GM12891 (cell line): Measurements from ENCODE around the gene TMEM156.

Source experiments
- DNase-seq: peaks from one replicate; pipeline ENCODE4 v3.0.0; 2011; ENCODE audit warnings: low spot score; ENCODE audit not compliant: insufficient read length
- FAIRE-seq: peaks from 2 replicates; lab custom pipeline; 2011; peaks lifted over from hg19 to GRCh38; lab: Jason Lieb, UNC
- PAX5 ChIP-seq: IDR thresholded peaks from 2 replicates; pipeline ENCODE4 v1.6.1; 2011; ENCODE audit warnings: low read length, moderate library complexity, mild to moderate bottlenecking; ENCODE audit not compliant: insufficient read depth, severe bottlenecking
- POLR2A ChIP-seq: IDR thresholded peaks from 2 replicates; pipeline ENCODE4 v1.6.1; 2011; ENCODE audit warnings: low read depth, low read length, control low read depth
- POLR2AphosphoS5 ChIP-seq: IDR thresholded peaks from 2 replicates; pipeline ENCODE4 v1.6.1; 2011; ENCODE audit warnings: low read depth, low read length, control low read depth
- POU2F2 ChIP-seq: IDR thresholded peaks from 2 replicates; pipeline ENCODE4 v1.6.1; 2011; ENCODE audit warnings: low read depth, mild to moderate bottlenecking, control low read depth, low read length, moderate library complexity
- SPI1 ChIP-seq: IDR thresholded peaks from 2 replicates; pipeline ENCODE4 v1.6.1; 2011; ENCODE audit warnings: low read depth, low read length, control low read depth
- TAF1 ChIP-seq: IDR thresholded peaks from 2 replicates; pipeline ENCODE4 v1.6.1; 2011; ENCODE audit warnings: low read depth, low read length, control low read depth

The TMEM156 gene

DNA sequence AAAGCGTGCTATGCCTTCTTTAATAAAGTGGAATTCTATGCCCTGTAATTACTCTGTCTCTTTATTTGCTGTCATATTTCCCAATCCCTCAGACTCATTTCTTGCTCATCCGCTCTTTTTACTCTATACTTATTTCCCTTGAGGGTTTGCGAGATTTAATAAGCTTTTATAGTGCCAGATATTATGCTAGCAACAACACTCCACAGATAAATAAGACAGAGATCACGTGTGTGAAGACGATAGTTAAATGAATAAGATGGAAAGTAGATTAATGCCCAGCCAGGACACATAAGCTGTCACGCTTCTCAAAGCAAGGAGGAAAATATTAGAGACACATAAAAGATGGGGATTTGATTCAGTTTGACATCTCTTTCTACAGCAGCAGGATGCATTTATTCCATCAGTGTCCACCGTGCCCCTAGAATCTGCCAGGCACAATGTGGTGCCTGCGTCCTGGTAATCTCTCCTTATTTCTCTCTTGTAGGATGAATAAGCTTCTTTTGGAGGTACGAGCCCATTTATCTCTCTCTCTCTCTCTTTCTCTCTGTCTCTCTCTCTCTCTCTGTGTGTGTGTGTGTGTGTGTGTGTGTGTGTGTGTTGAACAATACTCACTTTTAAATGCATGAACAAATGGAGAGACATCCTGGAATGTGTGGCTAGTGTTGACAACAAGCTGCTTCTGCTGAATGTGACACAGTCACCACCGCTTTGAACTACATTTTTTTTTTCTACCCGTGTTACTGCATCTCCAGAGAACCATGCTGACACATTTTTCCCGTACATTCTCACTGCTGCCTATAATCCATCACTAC lies 48.2 kb downstream of the TMEM156 start:
- DNase-seq, result no peak
- FAIRE-seq, result no peak
- no peak for TF ChIP-seq POU2F2
- no peak for TF ChIP-seq PAX5
- TF ChIP-seq TAF1, result no peak
- no peak for TF ChIP-seq POLR2A
- TF ChIP-seq SPI1, result no peak
- no peak for TF ChIP-seq POLR2AphosphoS5

GRCh38 chr4:38983291-38983690 lies 48.9 kb downstream of the TMEM156 start:
- DNase-seq, result no peak
- FAIRE-seq, result no peak
- TF ChIP-seq SPI1, result no peak
- no peak for TF ChIP-seq POLR2A
- TF ChIP-seq PAX5, result no peak
- TF ChIP-seq POLR2AphosphoS5, result no peak
- TF ChIP-seq POU2F2, result no peak
- no peak for TF ChIP-seq TAF1

DNA sequence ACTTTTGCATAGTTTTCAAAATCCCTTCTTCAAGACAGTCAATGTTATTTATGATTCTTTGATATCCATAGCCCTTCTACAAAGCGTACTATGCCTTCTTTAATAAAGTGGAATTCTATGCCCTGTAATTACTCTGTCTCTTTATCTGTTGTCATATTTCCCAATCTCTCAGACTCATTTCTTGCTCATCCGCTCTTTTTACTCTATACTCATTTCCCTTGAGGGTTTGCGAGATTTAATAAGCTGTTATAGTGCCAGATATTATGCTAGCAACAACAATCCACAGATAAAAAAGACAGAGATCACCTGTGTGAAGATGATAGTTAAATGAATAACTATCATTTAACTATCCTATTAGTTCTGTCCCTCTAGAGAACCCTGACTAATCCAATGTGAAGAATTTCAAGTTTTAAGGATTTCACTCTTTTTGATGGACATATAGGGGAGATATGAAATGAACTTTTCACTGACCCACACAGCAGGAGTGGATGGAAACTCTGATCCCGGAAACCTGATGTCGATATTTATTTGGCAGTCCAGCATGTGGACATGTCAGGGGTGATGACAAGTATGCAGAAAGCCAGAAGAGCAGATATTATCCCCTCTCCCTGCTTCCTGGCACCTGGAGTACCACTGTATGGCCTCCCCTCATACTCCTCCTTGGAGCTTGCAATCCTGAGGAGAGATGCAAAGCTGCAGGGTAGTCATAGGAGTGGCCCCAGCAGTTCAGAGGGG lies 49.7 kb downstream of the TMEM156 start:
- no peak for FAIRE-seq
- no peak for DNase-seq
- no peak for TF ChIP-seq POLR2AphosphoS5
- TF ChIP-seq POLR2A, result no peak
- TF ChIP-seq SPI1, result no peak
- TF ChIP-seq POU2F2, result no peak
- no peak for TF ChIP-seq TAF1
- TF ChIP-seq PAX5, result no peak

GRCh38 chr4:38980903-38981676 lies 51.1 kb downstream of the TMEM156 start:
- DNase-seq, result no peak
- peak; percentile 52 for FAIRE-seq

GRCh38 chr4:38979511-38980230 lies 52.5 kb downstream of the TMEM156 start:
- no peak for FAIRE-seq
- no peak for DNase-seq
- TF ChIP-seq POU2F2, result no peak
- no peak for TF ChIP-seq SPI1
- no peak for TF ChIP-seq PAX5
- no peak for TF ChIP-seq POLR2AphosphoS5
- no peak for TF ChIP-seq TAF1
- TF ChIP-seq POLR2A, result no peak

More at GRCh38 chr4:38980903-38981676, 51.1 kb downstream of the TMEM156 start:
- TF ChIP-seq SPI1, result no peak
- TF ChIP-seq PAX5, result no peak

DNA sequence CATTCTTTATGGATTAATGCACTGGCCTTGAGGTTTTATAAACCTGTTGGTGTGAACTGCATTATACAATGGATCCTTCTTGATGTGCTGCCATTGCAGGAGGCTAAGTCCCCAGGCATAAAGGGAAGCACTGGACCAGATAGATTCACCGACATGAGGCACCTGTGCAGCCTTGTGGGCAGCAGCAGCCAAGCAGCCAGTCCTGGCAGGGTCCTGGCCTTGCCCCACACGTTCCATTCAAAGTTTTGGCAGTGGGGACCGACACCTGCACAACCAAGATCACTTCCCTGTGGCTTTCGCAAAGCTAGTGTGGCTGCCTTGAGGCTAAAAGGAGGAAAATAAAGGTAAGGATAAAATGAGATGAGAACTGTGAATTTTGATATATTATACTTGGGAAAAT lies 53.1 kb downstream of the TMEM156 start:
- FAIRE-seq, result no peak
- DNase-seq, result no peak
- TF ChIP-seq POU2F2 (no peak), POLR2AphosphoS5 (no peak), TAF1 (no peak), SPI1 (no peak), PAX5 (no peak)

DNA sequence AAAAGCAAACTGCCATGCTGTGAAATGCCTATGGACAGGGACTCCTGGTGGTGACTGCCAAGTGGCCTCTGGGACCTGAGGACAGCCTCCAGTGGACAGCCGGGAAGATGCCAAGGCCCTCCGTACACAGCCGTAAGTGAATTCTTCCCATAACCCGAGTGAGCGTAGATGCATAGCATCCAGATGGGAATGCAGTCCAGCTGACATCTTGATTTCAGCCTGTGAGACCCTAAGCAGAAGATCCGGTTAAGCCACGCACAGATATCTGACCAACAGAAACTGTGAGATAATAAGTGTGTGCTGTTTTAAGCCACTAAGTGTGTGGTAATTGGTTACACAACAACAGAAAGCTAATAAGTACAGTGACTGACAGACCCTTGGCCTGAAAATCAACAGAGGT lies 55.9 kb downstream of the TMEM156 start:
- FAIRE-seq (no peak), DNase-seq (no peak)
- no peak for TF ChIP-seq TAF1
- no peak for TF ChIP-seq POLR2A
- TF ChIP-seq SPI1, result no peak
- no peak for TF ChIP-seq POU2F2
- TF ChIP-seq PAX5, result no peak
- TF ChIP-seq POLR2AphosphoS5, result no peak

DNA sequence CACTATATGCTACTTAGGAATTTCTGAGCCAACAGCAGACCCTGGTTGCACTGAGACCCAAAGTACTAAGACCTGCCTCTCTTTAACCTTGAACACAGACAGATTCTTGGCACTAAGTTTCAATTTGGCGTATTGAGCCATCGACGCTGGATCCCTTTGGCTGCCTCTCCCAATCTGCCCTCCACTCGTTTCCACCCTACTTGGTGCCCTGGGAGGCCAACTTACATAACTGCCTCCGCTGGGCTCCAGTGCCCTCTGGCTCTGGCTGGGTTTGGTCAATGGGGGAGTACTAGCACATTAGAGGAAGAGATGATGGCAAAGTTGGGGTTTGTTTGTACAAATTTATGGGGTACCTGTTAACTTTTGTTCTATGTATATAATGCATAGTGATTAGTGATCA lies 63.5 kb downstream of the TMEM156 start:
- DNase-seq, result no peak
- TF ChIP-seq SPI1, result no peak
- FAIRE-seq, result no peak

- DNase-seq (no peak), FAIRE-seq (no peak)
- TF ChIP-seq TAF1, result no peak
- TF ChIP-seq POU2F2, result no peak
- TF ChIP-seq POLR2AphosphoS5, result no peak
- no peak for TF ChIP-seq POLR2A
- TF ChIP-seq PAX5, result no peak
- no peak for TF ChIP-seq SPI1
Measured at GRCh38 chr4:38967260-38968095, 64.7 kb downstream of the TMEM156 start.
